K562 (cell line): ENCODE results near the gene ANKRD24. TPM values are rescaled to one million over a fixed set of nuclear protein-coding genes. Genes with fewer than 3 reads are reported as not detected.

Experiments used
- BACH1 ChIP-seq: fragments of 200-800 bp; sonication (Bioruptor generic); IDR thresholded peaks from 2 replicates; pipeline ENCODE4 v1.6.1; 2016; ENCODE audit warnings: missing genetic modification characterization, missing compliant biosample characterization
- CREB1 ChIP-seq, 2 experiments: sonication (generic) in 1 of 2; formaldehyde crosslinking in 1 of 2; IDR thresholded peaks; 2 replicates each; pipeline versions ENCODE4 v1.6.1 to v1.8.0; 2012 to 2022; ENCODE audit warnings: inconsistent platforms in 1 of 2, mild to moderate bottlenecking in 1 of 2, missing genetic modification reagents in 1 of 2, moderate library complexity in 1 of 2
- E2F3 ChIP-seq: fragments of 250-450 bp; sonication (Bioruptor Pico); IDR thresholded peaks from 2 replicates; pipeline ENCODE4 v1.4.0; 2020; ENCODE audit warnings: mild to moderate bottlenecking
- EGR1 ChIP-seq: fragments of 450-650 bp; conservative IDR thresholded peaks from 2 replicates; pipeline ENCODE4 v1.6.1; 2017; ENCODE audit warnings: mild to moderate bottlenecking
- ELF4 ChIP-seq: fragments of 450-650 bp; formaldehyde crosslinking; IDR thresholded peaks from 2 replicates; pipeline ENCODE4 v1.4.0; 2022; ENCODE audit warnings: missing genetic modification characterization
- ETV1 ChIP-seq: fragments of 450-650 bp; conservative IDR thresholded peaks from 2 replicates; pipeline ENCODE4 v1.6.1; 2016; ENCODE audit warnings: missing genetic modification characterization, control low read depth, low read depth, missing compliant biosample characterization
- FOSL1 ChIP-seq: fragments of 200-800 bp; sonication (Bioruptor generic); conservative IDR thresholded peaks from 2 replicates; pipeline ENCODE4 v1.6.1; 2016; ENCODE audit warnings: missing genetic modification characterization, missing compliant biosample characterization
- HSF4 ChIP-seq: fragments of 250-450 bp; sonication (Bioruptor Pico); IDR thresholded peaks from 2 replicates; pipeline ENCODE4 v2.1.2; 2022; ENCODE audit warnings: mild to moderate bottlenecking, moderate library complexity, borderline replicate concordance
- MAFF ChIP-seq: IDR thresholded peaks from 2 replicates; pipeline ENCODE4 v1.6.1; 2012; ENCODE audit warnings: low read length, improper control_type of control experiment
- MCM7 ChIP-seq, 2 experiments: fragments of 450-650 bp; IDR thresholded peaks; 2 replicates each; pipeline ENCODE4 v1.6.1; 2016 to 2018
- MTA2 ChIP-seq: fragments of 450-650 bp; IDR thresholded peaks from 2 replicates; pipeline ENCODE4 v1.6.1; 2016; ENCODE audit warnings: low read depth
- NCOA4 ChIP-seq: fragments of 450-650 bp; IDR thresholded peaks from 2 replicates; pipeline ENCODE4 v1.6.1; 2018; ENCODE audit warnings: mild to moderate bottlenecking; ENCODE audit not compliant: partially characterized antibody
- NRF1 ChIP-seq, 2 experiments: fragments of 450-650 bp; IDR thresholded peaks in 1 of 2; conservative IDR thresholded peaks in 1 of 2; 2 replicates each; pipeline ENCODE4 v1.6.1; 2014; ENCODE audit warnings: mild to moderate bottlenecking in 2 of 2
- NUFIP1 ChIP-seq: fragments of 450-650 bp; IDR thresholded peaks from 2 replicates; pipeline ENCODE4 v1.6.1; 2018; ENCODE audit not compliant: partially characterized antibody
- POLR2G ChIP-seq: fragments of 200-400 bp; formaldehyde crosslinking; IDR thresholded peaks from 2 replicates; pipeline ENCODE4 v1.6.1; 2017; ENCODE audit warnings: low read depth, mild to moderate bottlenecking, antibody characterized with exemption, low read length, moderate library complexity
- PTTG1 ChIP-seq: fragments of 450-650 bp; IDR thresholded peaks from 2 replicates; pipeline ENCODE4 v1.6.1; 2016; ENCODE audit warnings: low read depth, mild to moderate bottlenecking, missing genetic modification characterization, missing compliant biosample characterization
- RBM34 ChIP-seq: fragments of 200-400 bp; formaldehyde crosslinking; IDR thresholded peaks from 2 replicates; pipeline ENCODE4 v1.6.1; 2018; ENCODE audit warnings: low read length, borderline replicate concordance; ENCODE audit not compliant: insufficient read depth
- SIN3B ChIP-seq: fragments of 450-650 bp; IDR thresholded peaks from 2 replicates; pipeline ENCODE4 v1.6.1; 2017; ENCODE audit warnings: low read depth, mild to moderate bottlenecking, moderate library complexity
- SIRT6 ChIP-seq: IDR thresholded peaks from one replicate; pipeline ENCODE4 v1.6.1; 2012; ENCODE audit warnings: low read depth, mild to moderate bottlenecking, control low read depth, inconsistent platforms, low read length, moderate library complexity
- SLC30A9 ChIP-seq: fragments of 250-450 bp; sonication (Bioruptor Pico); IDR thresholded peaks from 2 replicates; pipeline ENCODE4 v1.8.0; 2022; ENCODE audit warnings: mild to moderate bottlenecking, moderate library complexity
- SMARCA5 ChIP-seq: fragments of 450-650 bp; IDR thresholded peaks from 2 replicates; pipeline ENCODE4 v1.6.1; 2016
- TEAD1 ChIP-seq, 2 experiments: fragments of 450-650 bp in 1 of 2; sonication (generic) in 1 of 2; formaldehyde crosslinking; IDR thresholded peaks; 2 replicates each; pipeline versions ENCODE4 v1.4.0 to v1.8.0; 2020 to 2022; ENCODE audit warnings: mild to moderate bottlenecking in 2 of 2, missing genetic modification reagents in 1 of 2
- ZFP36 ChIP-seq: fragments of 150-350 bp; IDR thresholded peaks from 2 replicates; pipeline ENCODE4 v1.6.1; 2018; ENCODE audit warnings: low read length, low read depth; ENCODE audit not compliant: partially characterized antibody
- polyA plus RNA-seq, 8 experiments: library from polyadenylated mRNA; depleted of rRNA in 4 of 8; stranded (reverse) in 5 of 8; unstranded in 3 of 8; fragments of >200 nt; fragmentation: Nextera tagmentation in 2 of 8; fragmentation: Illumina TruSeq in 1 of 8; extraction: Ambion mirVana in 2 of 8; extraction: Trizol in 1 of 8; gene quantifications; 2 replicates each; pipeline versions ENCODE4 v1.2.1 to v1.2.3, GENCODE V29; 2011 to 2014; ENCODE audit warnings: inconsistent platforms in 1 of 8, missing spikeins in 1 of 8
- total RNA-seq, 7 experiments: library from RNA; depleted of rRNA in 6 of 7; stranded (reverse); fragments of >200 nt in 6 of 7; fragmentation: Illumina TruSeq in 2 of 7; extraction: Trizol in 2 of 7; gene quantifications; 2 replicates each; pipeline versions ENCODE4 v1.2.1 to v1.2.3, GENCODE V29; 2011 to 2021; ENCODE audit warnings: low replicate concordance in 1 of 7
- TF ChIP-seq, protein P1 (sequence below), 2 experiments: IDR thresholded peaks in 1 of 2; conservative IDR thresholded peaks in 1 of 2; 2 replicates each; pipeline ENCODE4 v1.6.1; 2016; ENCODE audit warnings: low read depth in 2 of 2, mild to moderate bottlenecking in 1 of 2, missing compliant biosample characterization in 1 of 2, missing genetic modification characterization in 1 of 2, moderate library complexity in 1 of 2
- TF ChIP-seq, protein P2 (sequence below): sonication (generic); formaldehyde crosslinking; IDR thresholded peaks from 2 replicates; pipeline ENCODE4 v1.8.1; 2023; ENCODE audit warnings: mild to moderate bottlenecking, missing genetic modification reagents
- TF ChIP-seq, protein P3 (sequence below): fragments of 450-650 bp; formaldehyde crosslinking; IDR thresholded peaks from 2 replicates; pipeline ENCODE4 v1.4.0; 2020; ENCODE audit warnings: mild to moderate bottlenecking, moderate library complexity

The ANKRD24 gene
- total and polyA plus RNA-seq, 9 of the 15 experiments (the other 6 are each of a cell fraction or from before 2014, with no cell fraction given) = 0.07 to 0.12 (median 0.09) TPM; not detected in 5

- TF ChIP-seq POLR2G (no peak), ZFP36 (peak; percentile 90), MTA2 (no peak), HSF4 (CRISPR knock-in tag) (no peak), TEAD1 (CRISPR knock-in tag; IDR thresholded peaks at IDR 0.05) (no peak), NUFIP1 (no peak), BACH1 (tag) (no peak), MCM7 (IDR thresholded peaks at IDR 0.05) (no peak), E2F3 (CRISPR knock-in tag) (no peak), SIRT6 (no peak), MAFF (no peak), SMARCA5 (peak; percentile 98), SLC30A9 (no peak), EGR1 (no peak), NRF1 (conservative IDR thresholded peaks at IDR 0.05 in 1 of 2, IDR thresholded peaks at IDR 0.05 in 1 of 2) (no peak), PTTG1 (tag) (no peak), RBM34 (no peak), NCOA4 (no peak), FOSL1 (tag) (no peak), CREB1 (IDR thresholded peaks at IDR 0.05) (no peak), CREB1 (CRISPR knock-in tag; IDR thresholded peaks at IDR 0.05) (no peak), ELF4 (no peak), SIN3B (no peak), ETV1 (tag) (no peak)
- TF ChIP-seq, protein P1, sequence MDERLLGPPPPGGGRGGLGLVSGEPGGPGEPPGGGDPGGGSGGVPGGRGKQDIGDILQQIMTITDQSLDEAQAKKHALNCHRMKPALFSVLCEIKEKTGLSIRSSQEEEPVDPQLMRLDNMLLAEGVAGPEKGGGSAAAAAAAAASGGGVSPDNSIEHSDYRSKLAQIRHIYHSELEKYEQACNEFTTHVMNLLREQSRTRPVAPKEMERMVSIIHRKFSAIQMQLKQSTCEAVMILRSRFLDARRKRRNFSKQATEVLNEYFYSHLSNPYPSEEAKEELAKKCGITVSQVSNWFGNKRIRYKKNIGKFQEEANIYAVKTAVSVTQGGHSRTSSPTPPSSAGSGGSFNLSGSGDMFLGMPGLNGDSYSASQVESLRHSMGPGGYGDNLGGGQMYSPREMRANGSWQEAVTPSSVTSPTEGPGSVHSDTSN (CRISPR knock-in tag; IDR thresholded peaks at IDR 0.05; ENCODE audit: low read depth) = no peak
- TF ChIP-seq, protein P1 (tag; conservative IDR thresholded peaks at IDR 0.05; ENCODE audit: low read depth) = no peak
- TF ChIP-seq, protein P2, sequence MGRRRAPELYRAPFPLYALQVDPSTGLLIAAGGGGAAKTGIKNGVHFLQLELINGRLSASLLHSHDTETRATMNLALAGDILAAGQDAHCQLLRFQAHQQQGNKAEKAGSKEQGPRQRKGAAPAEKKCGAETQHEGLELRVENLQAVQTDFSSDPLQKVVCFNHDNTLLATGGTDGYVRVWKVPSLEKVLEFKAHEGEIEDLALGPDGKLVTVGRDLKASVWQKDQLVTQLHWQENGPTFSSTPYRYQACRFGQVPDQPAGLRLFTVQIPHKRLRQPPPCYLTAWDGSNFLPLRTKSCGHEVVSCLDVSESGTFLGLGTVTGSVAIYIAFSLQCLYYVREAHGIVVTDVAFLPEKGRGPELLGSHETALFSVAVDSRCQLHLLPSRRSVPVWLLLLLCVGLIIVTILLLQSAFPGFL = no peak
- TF ChIP-seq, protein P3, sequence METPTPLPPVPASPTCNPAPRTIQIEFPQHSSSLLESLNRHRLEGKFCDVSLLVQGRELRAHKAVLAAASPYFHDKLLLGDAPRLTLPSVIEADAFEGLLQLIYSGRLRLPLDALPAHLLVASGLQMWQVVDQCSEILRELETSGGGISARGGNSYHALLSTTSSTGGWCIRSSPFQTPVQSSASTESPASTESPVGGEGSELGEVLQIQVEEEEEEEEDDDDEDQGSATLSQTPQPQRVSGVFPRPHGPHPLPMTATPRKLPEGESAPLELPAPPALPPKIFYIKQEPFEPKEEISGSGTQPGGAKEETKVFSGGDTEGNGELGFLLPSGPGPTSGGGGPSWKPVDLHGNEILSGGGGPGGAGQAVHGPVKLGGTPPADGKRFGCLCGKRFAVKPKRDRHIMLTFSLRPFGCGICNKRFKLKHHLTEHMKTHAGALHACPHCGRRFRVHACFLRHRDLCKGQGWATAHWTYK (CRISPR knock-in tag) = no peak
Observed at GRCh38 chr19:4161415-4162077, 20.9 kb upstream of the ANKRD24 start (continued).
